SK-N-MC (cell line): ENCODE measurements around the gene BHLHE23.

Experiments
- DNase-seq: peaks from one replicate; pipeline ENCODE4 v3.0.0-alpha.2; 2011; ENCODE audit warnings: low read depth, low spot score
- H3K27ac ChIP-seq: fragments of 200-600 bp; sonication (generic); 2 replicates; pipeline ENCODE4 v1.5.1; 2016; ENCODE audit warnings: mixed run types
- H3K36me3 ChIP-seq: fragments of 200-600 bp; sonication (generic); 2 replicates; pipeline ENCODE4 v1.6.1; 2017; ENCODE audit warnings: antibody characterized with exemption, low read length, mixed read lengths; ENCODE audit not compliant: insufficient read depth
- H3K4me3 ChIP-seq: fragments of 200-600 bp; sonication (generic); 2 replicates; pipeline ENCODE4 v1.5.1; 2016
- H3K9ac ChIP-seq: fragments of 200-600 bp; sonication (generic); 2 replicates; pipeline ENCODE4 v1.8.0; 2017; ENCODE audit warnings: mixed run types, mixed read lengths; ENCODE audit not compliant: insufficient read length
- H3K9me3 ChIP-seq: fragments of 200-600 bp; sonication (generic); 2 replicates; pipeline ENCODE4 v1.6.1; 2017; ENCODE audit warnings: low read depth, mild to moderate bottlenecking, antibody characterized with exemption, low read length, moderate library complexity, mixed read lengths
- EZH2 ChIP-seq: fragments of 200-600 bp; sonication (generic); IDR thresholded peaks from one replicate; pipeline ENCODE4 v1.6.1; 2017; ENCODE audit warnings: antibody characterized with exemption
- FOXP2 ChIP-seq: optimal IDR thresholded peaks from 2 replicates; pipeline ENCODE3; 2011; ENCODE audit warnings: mild to moderate bottlenecking, moderate library complexity; ENCODE audit not compliant: insufficient read depth; ENCODE audit errors: extremely low read length, control extremely low read depth
- POLR2AphosphoS5 ChIP-seq: IDR thresholded peaks from 2 replicates; pipeline ENCODE4 v1.6.1; 2012; ENCODE audit warnings: mild to moderate bottlenecking, low read depth, low read length, borderline replicate concordance

BHLHE23 gene

DNA sequence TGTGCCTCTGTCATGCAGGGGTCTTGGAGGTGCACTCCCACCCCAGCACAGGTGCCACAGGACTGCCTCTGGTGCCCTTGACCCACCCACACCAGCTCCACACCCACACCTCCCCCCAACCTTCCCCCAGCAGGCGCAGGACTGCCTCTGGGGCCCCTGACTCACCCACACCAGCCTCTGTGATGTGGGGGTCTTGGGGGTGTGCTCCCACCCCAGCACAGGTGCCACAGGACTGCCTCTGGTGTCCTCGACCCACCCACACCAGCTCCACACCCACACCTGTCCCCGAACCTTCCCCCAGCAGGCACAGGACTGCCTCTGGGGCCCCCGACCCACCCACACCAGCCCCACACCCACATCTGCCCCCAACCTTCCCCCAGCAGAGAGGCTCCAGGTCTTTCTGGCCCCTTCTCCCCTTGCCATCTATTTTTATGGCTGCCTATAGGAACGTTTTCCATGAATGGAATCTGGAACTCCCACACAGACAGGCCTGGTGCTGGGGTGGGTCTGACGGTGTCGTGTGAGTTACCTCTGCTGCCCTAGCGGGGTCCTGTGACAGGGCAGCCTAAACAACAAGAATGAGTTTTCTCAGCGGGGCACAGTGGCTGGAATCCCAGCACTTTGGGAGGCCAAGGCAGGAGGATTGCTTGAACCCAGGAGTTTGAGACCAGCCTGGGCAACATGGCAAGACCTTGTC lies 30.8 kb downstream of the BHLHE23 start:
- Histone ChIP-seq H3K27ac (no peak overlapping the region), H3K9ac (no peak overlapping the region), H3K36me3 (no peaks in the 10 kb centered on the region), H3K9me3 (no peaks in the 10 kb centered on the region), H3K4me3 (no peak overlapping the region)
- no peak for DNase-seq
- TF ChIP-seq POLR2AphosphoS5 (no peak), EZH2 (no peak), FOXP2 (no peak)

- Histone ChIP-seq H3K9ac (no peak overlapping the region), H3K9me3 (no peaks in the 10 kb centered on the region), H3K27ac (no peak overlapping the region), H3K36me3 (no peaks in the 10 kb centered on the region), H3K4me3 (no peak overlapping the region)
- TF ChIP-seq POLR2AphosphoS5 (no peak), FOXP2 (no peak), EZH2 (no peak)
- no peak for DNase-seq
These were observed 31.5 kb downstream of the BHLHE23 start for GRCh38 chr20:62975251-62975760.

DNA sequence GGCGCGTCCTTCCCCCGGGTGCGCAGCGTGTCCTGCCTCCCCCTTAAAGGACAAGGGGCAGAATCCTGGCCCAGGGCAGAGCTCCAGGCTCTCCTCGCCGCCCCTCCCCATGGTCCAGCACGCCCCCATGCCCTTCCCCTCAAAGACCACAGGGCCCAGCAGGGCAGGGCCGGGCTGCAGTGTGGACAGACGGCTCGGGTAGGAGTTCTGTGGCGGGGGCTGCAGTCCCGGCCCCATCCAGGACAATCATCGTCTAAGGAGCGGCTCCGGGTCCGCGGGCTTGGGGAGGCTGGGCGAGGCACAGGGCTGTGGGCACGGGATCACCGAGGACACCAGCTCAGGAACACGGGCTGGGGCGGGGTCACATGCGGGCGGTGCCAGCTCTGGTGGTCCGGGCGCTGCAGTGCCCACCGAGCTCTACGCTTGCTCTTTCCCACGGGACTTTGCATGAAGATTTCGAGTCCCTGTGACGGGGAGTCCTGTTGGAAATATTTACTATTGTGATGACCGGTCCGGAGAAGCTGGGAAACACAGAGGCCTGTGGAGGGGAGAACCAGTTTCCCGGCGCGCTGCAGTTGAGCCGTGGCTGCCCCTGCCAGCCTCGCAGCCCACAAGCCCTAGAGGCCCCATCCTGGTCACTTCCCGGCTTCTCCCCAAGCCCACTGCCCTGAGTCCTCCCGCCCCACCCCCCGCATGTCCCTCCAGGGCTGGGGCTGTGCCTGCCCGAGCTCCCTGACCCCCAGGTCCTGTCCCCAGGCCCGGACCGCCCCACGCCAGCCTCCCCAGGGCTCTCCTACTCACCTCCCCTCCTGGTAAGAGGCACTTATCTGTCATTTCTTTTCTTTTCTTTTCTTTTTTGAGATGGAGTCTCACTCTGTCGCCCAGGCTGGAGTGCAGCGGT lies 33.7 kb downstream of the BHLHE23 start:
- no peak for DNase-seq
- H3K9ac ChIP-seq: no peak overlapping the region
- no peak overlapping the region for H3K27ac ChIP-seq
- H3K36me3 ChIP-seq: no peaks in the 10 kb centered on the region
- no peak overlapping the region for H3K4me3 ChIP-seq
- no peaks in the 10 kb centered on the region for H3K9me3 ChIP-seq
- TF ChIP-seq EZH2: no peak
- TF ChIP-seq POLR2AphosphoS5: no peak
- no peak for TF ChIP-seq FOXP2

- H3K4me3 ChIP-seq: no peak overlapping the region
- no peak overlapping the region for H3K9ac ChIP-seq
- no peaks in the 10 kb centered on the region for H3K36me3 ChIP-seq
- no peak for DNase-seq
- TF ChIP-seq FOXP2 (no peak), EZH2 (no peak), POLR2AphosphoS5 (no peak)
- H3K9me3 ChIP-seq: no peaks in the 10 kb centered on the region
- H3K27ac ChIP-seq: no peak overlapping the region
These were observed 34.6 kb downstream of the BHLHE23 start for GRCh38 chr20:62971950-62972844.

GRCh38 chr20:62971211-62971949 lies 35.4 kb downstream of the BHLHE23 start:
- H3K4me3 ChIP-seq: no peak overlapping the region
- no peak overlapping the region for H3K9ac ChIP-seq
- no peak for DNase-seq
- H3K27ac ChIP-seq: no peak overlapping the region
- TF ChIP-seq POLR2AphosphoS5: no peak
- no peak for TF ChIP-seq FOXP2
- no peak for TF ChIP-seq EZH2
- no peaks in the 10 kb centered on the region for H3K9me3 ChIP-seq
- no peaks in the 10 kb centered on the region for H3K36me3 ChIP-seq

DNA sequence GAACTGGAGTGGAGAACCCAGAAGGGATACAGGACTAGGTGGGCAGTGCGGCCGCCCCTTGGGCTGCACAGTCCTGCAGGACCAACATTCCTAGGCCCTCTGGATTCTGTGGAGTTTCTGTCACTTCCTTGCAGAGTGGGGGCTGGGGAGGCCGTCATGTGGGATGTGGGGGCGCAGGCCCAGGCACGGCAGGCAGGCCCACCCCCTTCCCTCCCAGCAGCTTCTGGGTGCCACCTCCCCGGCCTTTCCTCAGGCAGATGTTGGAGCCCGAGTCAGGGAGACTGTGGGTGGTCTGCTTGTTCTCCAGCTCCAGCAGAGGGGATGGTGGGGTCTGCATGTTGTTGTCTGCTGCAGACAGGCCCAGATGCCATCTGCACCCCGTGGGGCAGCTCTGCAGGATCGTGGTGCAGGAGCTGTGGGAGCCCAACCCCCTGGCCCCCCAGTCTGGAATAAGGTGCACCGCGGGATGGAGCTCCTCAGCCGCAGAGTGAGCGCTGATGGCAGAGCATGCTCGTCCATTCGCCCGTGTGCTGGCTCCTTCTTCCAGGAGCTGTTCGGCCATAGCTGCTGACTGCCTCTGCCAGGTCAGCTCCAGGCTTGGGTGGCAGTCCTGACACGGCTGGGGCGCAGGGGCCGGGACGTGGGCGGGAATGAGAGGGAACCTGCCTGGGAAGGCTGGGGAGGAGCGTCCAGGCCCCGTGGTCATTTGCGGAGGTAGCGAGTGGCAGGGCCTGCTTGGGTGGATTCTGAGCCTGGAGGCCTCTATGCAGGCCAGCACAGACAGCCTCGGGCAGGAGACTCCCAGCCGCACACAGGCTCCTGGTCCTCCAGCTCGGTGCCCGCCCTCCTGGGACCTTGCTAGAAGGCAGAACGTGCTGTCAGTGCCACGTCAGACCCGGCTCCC lies 36.2 kb downstream of the BHLHE23 start:
- H3K27ac ChIP-seq: no peak overlapping the region
- no peak for TF ChIP-seq EZH2
- no peak for TF ChIP-seq POLR2AphosphoS5
- TF ChIP-seq FOXP2: no peak
- no peaks in the 10 kb centered on the region for H3K9me3 ChIP-seq
- no peak for DNase-seq
- no peak overlapping the region for H3K4me3 ChIP-seq
- H3K36me3 ChIP-seq: no peaks in the 10 kb centered on the region
- no peak overlapping the region for H3K9ac ChIP-seq

GRCh38 chr20:62969939-62970306 lies 36.8 kb downstream of the BHLHE23 start:
- TF ChIP-seq EZH2: no peak
- no peak for TF ChIP-seq POLR2AphosphoS5
- TF ChIP-seq FOXP2: no peak

More at GRCh38 chr20:62969939-62970306, 36.8 kb downstream of the BHLHE23 start:
- no peaks in the 10 kb centered on the region for H3K36me3 ChIP-seq
- H3K27ac ChIP-seq: no peak overlapping the region
- H3K4me3 ChIP-seq: no peak overlapping the region
- no peak for DNase-seq
- H3K9me3 ChIP-seq: no peaks in the 10 kb centered on the region
- H3K9ac ChIP-seq: no peak overlapping the region
